CD4-positive, CD25-positive, alpha-beta regulatory T cell (primary cell): ENCODE data around the gene PSME4. TPM values are rescaled to one million over a fixed set of nuclear protein-coding genes. Genes with fewer than 3 reads are reported as not detected.
A peak's percentile ranks its signal among the peaks of the same experiment; 100 is the strongest.
"Not testable (repeated sequence)": the region's sequence is repeated elsewhere in the genome, so short reads cannot be mapped to it uniquely, and the experiment has no call there.

Source experiments
- ATAC-seq, 2 donors: fragments of 150-1000 bp; cut with Tn5 transposase; one replicate each; pipeline ENCODE4 v1.10.0; 2021; ENCODE audit warnings: low read depth in 2 of 2, moderate number of reproducible peaks in 2 of 2, moderate library complexity in 1 of 2
- DNase-seq, 3 donors: peaks; one replicate each; pipeline versions ENCODE4 v3.0.0 to v3.0.0-alpha.2; 2012 to 2022; ENCODE audit warnings: mixed read lengths in 1 of 3
- H3K27ac ChIP-seq: one replicate; pipeline ENCODE4 v1.7.0; 2013; ENCODE audit warnings: mild to moderate bottlenecking, low read length; ENCODE audit not compliant: insufficient read depth, poor library complexity, severe bottlenecking
- H3K27me3 ChIP-seq: one replicate; pipeline ENCODE4 v1.7.0; 2013; ENCODE audit warnings: low read length; ENCODE audit not compliant: control insufficient read depth, insufficient read depth
- H3K36me3 ChIP-seq: one replicate; pipeline ENCODE4 v1.7.0; 2013; ENCODE audit warnings: mild to moderate bottlenecking, low read length, moderate library complexity; ENCODE audit not compliant: control insufficient read depth, insufficient read depth
- H3K4me1 ChIP-seq: 2 replicates; pipeline ENCODE4 v1.7.0; 2013; ENCODE audit warnings: mild to moderate bottlenecking, low read length; ENCODE audit not compliant: insufficient read depth, control insufficient read depth, poor library complexity, severe bottlenecking
- H3K4me3 ChIP-seq: one replicate; pipeline ENCODE4 v1.7.0; 2013; ENCODE audit warnings: low read depth, mild to moderate bottlenecking, low read length, moderate library complexity
- H3K9me3 ChIP-seq, 2 experiments: 1 replicate in 1 of 2; 2 replicates in 1 of 2; pipeline ENCODE4 v1.7.0; 2013; ENCODE audit warnings: low read length in 2 of 2, mild to moderate bottlenecking in 1 of 2, moderate library complexity in 1 of 2; ENCODE audit not compliant: control insufficient read depth in 2 of 2
- H3K27ac Mint-ChIP-seq, 3 donors: one replicate each; pipeline ENCODE4 v1.8.0; 2020 to 2022; ENCODE audit warnings: mild to moderate bottlenecking in 3 of 3, mixed read lengths in 3 of 3, moderate library complexity in 2 of 3
- H3K27me3 Mint-ChIP-seq: one replicate; pipeline ENCODE4 v1.8.0; 2022; ENCODE audit warnings: mild to moderate bottlenecking, mixed read lengths
- H3K36me3 Mint-ChIP-seq: one replicate; pipeline ENCODE4 v1.8.0; 2020; ENCODE audit warnings: mixed read lengths
- H3K4me1 Mint-ChIP-seq, 4 donors: one replicate each; pipeline ENCODE4 v1.8.0; 2020 to 2022; ENCODE audit warnings: mixed read lengths in 4 of 4, mild to moderate bottlenecking in 1 of 4
- H3K4me3 Mint-ChIP-seq, 4 donors: one replicate each; pipeline ENCODE4 v1.8.0; 2020 to 2022; ENCODE audit warnings: mild to moderate bottlenecking in 4 of 4, mixed read lengths in 4 of 4, moderate library complexity in 3 of 4
- H3K9me3 Mint-ChIP-seq, 7 donors: one replicate each; pipeline ENCODE4 v1.8.0; 2020 to 2022; ENCODE audit warnings: mixed read lengths in 7 of 7, mild to moderate bottlenecking in 3 of 7, moderate library complexity in 2 of 7
- polyA plus RNA-seq, 4 donors: library from polyadenylated mRNA; unstranded; fragments of 300-500 nt; fragmentation: Illumina TruSeq; gene quantifications; one replicate each; pipeline ENCODE4 v1.2.3, GENCODE V29; 2021
- total RNA-seq: library from RNA; stranded (reverse); gene quantifications from one replicate; pipeline ENCODE4 v1.2.3, GENCODE V29; 2022

PSME4 gene
- total and polyA plus RNA-seq, 5 donors from 2014 or later, result 5.8 to 114 (median 6.6) TPM

- Mint-ChIP-seq H3K4me3 (no peak overlapping the region), H3K4me1 (no peaks in the 10 kb centered on the region), H3K9me3 (peaks cover 0 to 4% (median 0%) of the 10 kb centered on the region in 7 donors), H3K36me3 (peaks cover 22% of the 10 kb centered on the region), H3K27ac (no peak overlapping the region), H3K27me3 (no peaks in the 10 kb centered on the region)
- Histone ChIP-seq H3K27me3 (no peaks in the 10 kb centered on the region), H3K36me3 (no peaks in the 10 kb centered on the region), H3K4me3 (no peak overlapping the region), H3K27ac (no peak overlapping the region), H3K9me3 (no peaks in the 10 kb centered on the region), H3K4me1 (no peaks in the 10 kb centered on the region)
- DNase-seq, result no peak
- no peak for ATAC-seq
These were observed 144.0 kb downstream of the PSME4 start for GRCh38 chr2:53826587-53827397.

- no peak overlapping the region for H3K27ac Mint-ChIP-seq
- no peak for ATAC-seq
- H3K27me3 ChIP-seq, result no peaks in the 10 kb centered on the region
- H3K9me3 Mint-ChIP-seq, result peaks cover 0 to 4% (median 0%) of the 10 kb centered on the region in 7 donors
- H3K27me3 Mint-ChIP-seq, result no peaks in the 10 kb centered on the region
- no peak overlapping the region for H3K4me3 Mint-ChIP-seq
- no peak for DNase-seq
- peaks cover 15% of the 10 kb centered on the region for H3K36me3 Mint-ChIP-seq
- no peaks in the 10 kb centered on the region for H3K36me3 ChIP-seq
- H3K4me3 ChIP-seq, result no peak overlapping the region
- H3K4me1 Mint-ChIP-seq, result no peaks in the 10 kb centered on the region
- H3K9me3 ChIP-seq, result no peaks in the 10 kb centered on the region
- H3K27ac ChIP-seq, result no peak overlapping the region
- no peaks in the 10 kb centered on the region for H3K4me1 ChIP-seq
These were observed 144.8 kb downstream of the PSME4 start for GRCh38 chr2:53826030-53826410.

GRCh38 chr2:53823639-53824038 lies 147.2 kb downstream of the PSME4 start:
- not testable (repeated sequence) for H3K27me3 Mint-ChIP-seq, H3K4me1 Mint-ChIP-seq, H3K9me3 Mint-ChIP-seq, H3K27me3 ChIP-seq, H3K4me1 ChIP-seq, H3K4me3 Mint-ChIP-seq, ATAC-seq, H3K4me3 ChIP-seq, H3K27ac Mint-ChIP-seq, H3K27ac ChIP-seq, H3K9me3 ChIP-seq
- peaks cover 15% of the 10 kb centered on the region for H3K36me3 Mint-ChIP-seq
- H3K36me3 ChIP-seq, result peaks cover 11% of the 10 kb centered on the region
- DNase-seq, result peak in 1 of 3 donors; percentile 55

- peaks cover 21% of the 10 kb centered on the region for H3K36me3 ChIP-seq
- Mint-ChIP-seq H3K4me3 (no peak overlapping the region), H3K27ac (no peak overlapping the region), H3K4me1 (peaks cover 0 to under 1% (median 0%) of the 10 kb centered on the region in 4 donors), H3K9me3 (no peaks in the 10 kb centered on the region), H3K36me3 (peaks cover 16% of the 10 kb centered on the region), H3K27me3 (no peaks in the 10 kb centered on the region)
- no peak overlapping the region for H3K27ac ChIP-seq
- H3K4me3 ChIP-seq, result no peak overlapping the region
- DNase-seq (no peak), ATAC-seq (no peak)
- no peaks in the 10 kb centered on the region for H3K9me3 ChIP-seq
- no peaks in the 10 kb centered on the region for H3K4me1 ChIP-seq
- no peaks in the 10 kb centered on the region for H3K27me3 ChIP-seq
These were observed 149.0 kb downstream of the PSME4 start for GRCh38 chr2:53821810-53822209.

- no peak for ATAC-seq
- no peaks in the 10 kb centered on the region for H3K9me3 Mint-ChIP-seq
- H3K27me3 ChIP-seq, result no peaks in the 10 kb centered on the region
- peaks cover 0 to 3% (median 0%) of the 10 kb centered on the region in 4 donors for H3K4me1 Mint-ChIP-seq
- no peaks in the 10 kb centered on the region for H3K4me1 ChIP-seq
- H3K4me3 ChIP-seq, result no peak overlapping the region
- DNase-seq, result no peak
- H3K27ac Mint-ChIP-seq, result no peak overlapping the region
- no peaks in the 10 kb centered on the region for H3K9me3 ChIP-seq
- no peak overlapping the region for H3K4me3 Mint-ChIP-seq
- peaks cover 31% of the 10 kb centered on the region for H3K36me3 ChIP-seq
- H3K27ac ChIP-seq, result no peak overlapping the region
- peaks cover 19% of the 10 kb centered on the region for H3K36me3 Mint-ChIP-seq
- H3K27me3 Mint-ChIP-seq, result no peaks in the 10 kb centered on the region
These were observed 150.1 kb downstream of the PSME4 start for GRCh38 chr2:53820711-53821110.

- Mint-ChIP-seq H3K27me3 (no peaks in the 10 kb centered on the region), H3K27ac (no peak overlapping the region), H3K4me3 (no peak overlapping the region), H3K36me3 (peaks cover 26% of the 10 kb centered on the region), H3K9me3 (no peaks in the 10 kb centered on the region), H3K4me1 (peaks cover 0 to 3% (median 0%) of the 10 kb centered on the region in 4 donors)
- H3K4me3 ChIP-seq, result no peak overlapping the region
- H3K9me3 ChIP-seq, result no peaks in the 10 kb centered on the region
- no peak for ATAC-seq
- H3K36me3 ChIP-seq, result peaks cover 38% of the 10 kb centered on the region
- no peaks in the 10 kb centered on the region for H3K4me1 ChIP-seq
- H3K27ac ChIP-seq, result no peak overlapping the region
- no peak for DNase-seq
- no peaks in the 10 kb centered on the region for H3K27me3 ChIP-seq
These were observed 150.7 kb downstream of the PSME4 start for GRCh38 chr2:53820048-53820447.

GRCh38 chr2:53819634-53820033 lies 151.2 kb downstream of the PSME4 start:
- no peaks in the 10 kb centered on the region for H3K9me3 Mint-ChIP-seq
- Histone ChIP-seq H3K9me3 (no peaks in the 10 kb centered on the region), H3K27me3 (no peaks in the 10 kb centered on the region), H3K36me3 (peaks cover 39% of the 10 kb centered on the region), H3K27ac (no peak overlapping the region), H3K4me1 (no peaks in the 10 kb centered on the region), H3K4me3 (no peak overlapping the region)
- DNase-seq, result no peak
- H3K4me3 Mint-ChIP-seq, result peak overlapping the region in 1 of 4 donors; percentile 68
- H3K4me1 Mint-ChIP-seq, result peaks cover 0 to 3% (median 0%) of the 10 kb centered on the region in 4 donors
- peak overlapping the region in 1 of 3 donors; percentile 62 for H3K27ac Mint-ChIP-seq
- no peaks in the 10 kb centered on the region for H3K27me3 Mint-ChIP-seq
- H3K36me3 Mint-ChIP-seq, result peaks cover 27% of the 10 kb centered on the region
- ATAC-seq, result no peak
